ENCODE measurements around the gene RNF150. TPM values are rescaled to one million over a fixed set of nuclear protein-coding genes. Genes with fewer than 3 reads are reported as not detected.

RNF150 gene
- total and polyA plus RNA-seq, 2 of the 4 experiments (the other 2 are of a cell fraction): 6.2 to 18.1 TPM

DNA sequence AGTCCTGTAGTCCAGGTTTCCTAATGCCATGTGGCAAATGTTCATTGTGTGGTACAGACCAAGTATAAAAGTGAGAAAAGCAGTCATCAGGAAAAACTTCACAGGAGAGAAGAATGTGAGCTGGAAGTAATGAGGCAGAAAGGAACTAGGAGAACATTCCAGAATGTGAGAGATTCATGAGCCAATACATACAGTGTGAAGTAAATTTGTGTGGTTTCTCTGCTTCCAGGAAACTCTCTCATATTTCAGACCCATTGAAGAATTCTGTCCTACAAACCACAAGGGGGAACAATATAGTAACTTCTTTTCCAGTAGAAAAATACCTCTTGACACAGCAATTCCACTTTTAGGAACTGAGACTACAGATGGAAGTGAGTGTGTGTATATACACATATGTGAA, 136.5 kb downstream of the RNF150 start:
- peak; percentile 78 for DNase-seq
- H3K4me2 ChIP-seq (ENCODE audit: low read depth, low read length): peak overlapping the region; percentile 57; the same call in 1 of the 2 replicates
- no peak overlapping the region for H3K56ac ChIP-seq (ENCODE audit: extremely low read depth, insufficient read depth, low read length)
- no peak overlapping the region for H3K27ac ChIP-seq (ENCODE audit: insufficient read depth, low read length)
- no peak overlapping the region for H3K4me3 ChIP-seq (ENCODE audit: insufficient read depth, low read depth, low read length)
- peaks cover 2% of the 10 kb centered on the region; the same call in 1 of the 2 replicates for H3K4me1 ChIP-seq (ENCODE audit: control insufficient read depth, insufficient read depth, low read length)
- in situ Hi-C loops (cut with MboI; ENCODE audit: low sequenced_read_pairs) (loop anchor here (10.0 kb wide), 1 partner anchor 132 kb away; no protein-coding TSS in a partner anchor), intact Hi-C loops (cut with micrococcal nuclease) (loop anchor here (1.0 to 2.0 kb wide), 3 partner anchors 46 to 137 kb away; partner anchors contain the start of gene RNF150), dilution Hi-C loops (cut with HindIII; ENCODE audit: low sequenced_read_pairs, unreplicated experiment) (no loop called here)
- BruUV-seq (replicated peaks): no TSS peak
- H3K27me3 ChIP-seq (ENCODE audit: control insufficient read depth, insufficient read depth, low read length): no peaks in the 10 kb centered on the region
- no peak overlapping the region for H2BK5ac ChIP-seq (ENCODE audit: low read depth, low read length, poor library complexity, severe bottlenecking)
- H3K79me1 ChIP-seq (ENCODE audit: low read depth in 1 of 2, low read length in 2 of 2): no peaks in the 10 kb centered on the region
- peak overlapping the region; percentile 59; the same call in 1 of the 2 replicates for H3K18ac ChIP-seq (ENCODE audit: low read depth, low read length)
- no peak overlapping the region for H2AFZ ChIP-seq (replicated peaks; ENCODE audit: low read length, poor library complexity)
- ChIA-PET POLR2A (ENCODE audit: unreplicated experiment) (no interaction called here), CTCF (interaction anchor here (0.8 to 1.2 kb wide), 5 partner anchors 17 to 138 kb away, joined by 3 to 5 read pairs (median 4); partner anchors contain the start of gene RNF150)
- no peak overlapping the region for H3K23ac ChIP-seq (ENCODE audit: low read depth, low read length)
- no peak overlapping the region for H2AK5ac ChIP-seq (ENCODE audit: low read depth, low read length)
- H3K36me3 ChIP-seq (ENCODE audit: control insufficient read depth, insufficient read depth, low read length): no peaks in the 10 kb centered on the region; the same call in 1 of the 2 replicates
- H2BK120ac ChIP-seq (ENCODE audit: low read depth, low read length): no peak overlapping the region
- no peak overlapping the region for H4K5ac ChIP-seq (ENCODE audit: low read depth, low read length)
- no peaks in the 10 kb centered on the region for H3K9me3 ChIP-seq (ENCODE audit: control insufficient read depth, insufficient read depth, low read length)
- no peak overlapping the region for H4K91ac ChIP-seq (ENCODE audit: insufficient read depth, low read depth, low read length)
- no peak overlapping the region for H3K4ac ChIP-seq (ENCODE audit: low read depth, low read length)
- peak; percentile 86 for ATAC-seq (ENCODE audit: low read depth)
- no peak overlapping the region for H2AK9ac ChIP-seq (replicated peaks; ENCODE audit: low read depth, low read length, poor library complexity)
- no peak overlapping the region for H3K14ac ChIP-seq (replicated peaks; ENCODE audit: low read depth, low read length)
- no peak overlapping the region for H2BK15ac ChIP-seq (ENCODE audit: low read depth, low read length)
- H3K9ac ChIP-seq (ENCODE audit: low read depth, low read length): no peak overlapping the region
- no peaks in the 10 kb centered on the region for H3K9me1 ChIP-seq (ENCODE audit: insufficient read depth, low read length)
- H2BK20ac ChIP-seq (ENCODE audit: low read depth, low read length): no peak overlapping the region
- TF ChIP-seq RAD21 (IDR thresholded peaks at IDR 0.05; ENCODE audit: low read length): peak; percentile 48
- TF ChIP-seq, protein P1, sequence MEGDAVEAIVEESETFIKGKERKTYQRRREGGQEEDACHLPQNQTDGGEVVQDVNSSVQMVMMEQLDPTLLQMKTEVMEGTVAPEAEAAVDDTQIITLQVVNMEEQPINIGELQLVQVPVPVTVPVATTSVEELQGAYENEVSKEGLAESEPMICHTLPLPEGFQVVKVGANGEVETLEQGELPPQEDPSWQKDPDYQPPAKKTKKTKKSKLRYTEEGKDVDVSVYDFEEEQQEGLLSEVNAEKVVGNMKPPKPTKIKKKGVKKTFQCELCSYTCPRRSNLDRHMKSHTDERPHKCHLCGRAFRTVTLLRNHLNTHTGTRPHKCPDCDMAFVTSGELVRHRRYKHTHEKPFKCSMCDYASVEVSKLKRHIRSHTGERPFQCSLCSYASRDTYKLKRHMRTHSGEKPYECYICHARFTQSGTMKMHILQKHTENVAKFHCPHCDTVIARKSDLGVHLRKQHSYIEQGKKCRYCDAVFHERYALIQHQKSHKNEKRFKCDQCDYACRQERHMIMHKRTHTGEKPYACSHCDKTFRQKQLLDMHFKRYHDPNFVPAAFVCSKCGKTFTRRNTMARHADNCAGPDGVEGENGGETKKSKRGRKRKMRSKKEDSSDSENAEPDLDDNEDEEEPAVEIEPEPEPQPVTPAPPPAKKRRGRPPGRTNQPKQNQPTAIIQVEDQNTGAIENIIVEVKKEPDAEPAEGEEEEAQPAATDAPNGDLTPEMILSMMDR (conservative IDR thresholded peaks at IDR 0.05; ENCODE audit: low read depth, low read length): peak; percentile 48
- TF ChIP-seq SMC3 (IDR thresholded peaks at IDR 0.05; ENCODE audit: low read depth, low read length): peak; percentile 45
- no peak for TF ChIP-seq MAFK (IDR thresholded peaks at IDR 0.05; ENCODE audit: low read depth, low read length)
- H4K8ac ChIP-seq (ENCODE audit: low read depth in 2 of 2, low read length in 2 of 2): no peak overlapping the region
- H4K20me1 ChIP-seq (ENCODE audit: insufficient read depth, low read length): no peaks in the 10 kb centered on the region
